ENCODE measurements around the gene MYL6. TPM values are rescaled to one million over a fixed set of nuclear protein-coding genes. Genes with fewer than 3 reads are reported as not detected.

MYL6 gene
- total and polyA plus RNA-seq, 10 of the 15 experiments (the other 5 are each of a cell fraction or from before 2014, with no cell fraction given): 1,000 to 4,116 (median 1,828) TPM

DNA sequence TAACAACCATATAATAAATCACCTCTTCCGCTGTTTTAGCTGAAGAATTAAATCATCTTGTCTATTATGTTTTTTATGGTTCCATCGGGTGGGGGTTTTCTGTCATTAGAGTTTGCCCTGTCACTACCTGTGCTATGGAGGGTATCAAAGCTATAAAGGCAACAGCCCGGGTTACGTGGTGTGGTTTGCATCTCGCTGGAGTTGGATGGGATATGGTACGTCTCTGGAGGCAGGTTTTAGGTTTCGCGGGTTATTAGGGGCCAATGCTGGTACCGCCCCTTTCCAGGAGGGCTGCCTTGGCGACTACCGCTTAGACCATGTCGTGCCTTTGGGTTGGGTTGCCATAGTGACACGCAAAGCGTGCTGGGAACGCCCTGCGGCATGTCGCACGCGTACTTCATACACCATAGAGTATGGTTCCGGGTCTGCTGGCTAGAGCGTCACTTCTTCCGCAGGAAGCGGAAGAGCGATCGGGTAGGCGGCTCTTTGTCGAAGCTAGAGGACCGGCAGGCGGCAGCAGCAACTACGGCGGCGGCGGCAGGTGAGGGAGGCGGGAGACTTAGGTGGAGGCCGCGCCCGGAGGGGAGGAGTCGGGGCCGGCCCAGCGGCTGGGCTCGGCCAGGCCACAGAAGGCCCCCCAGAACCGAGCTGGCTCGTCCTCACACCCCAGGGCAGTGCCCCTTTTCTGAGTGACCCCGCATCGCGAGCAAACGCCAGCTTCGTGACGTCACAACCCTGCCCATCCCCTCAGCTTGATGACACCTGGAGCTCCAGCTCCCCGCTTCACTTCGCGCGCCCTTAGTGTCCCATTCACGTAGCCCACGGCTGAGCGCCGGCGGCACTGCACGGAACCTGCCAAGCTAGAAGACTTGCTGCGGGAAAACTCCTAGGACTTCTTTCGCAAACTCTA is 40.1 kb upstream of the MYL6 start, which contains the start of gene ZC3H10 (continued):
- TF ChIP-seq, protein P1, sequence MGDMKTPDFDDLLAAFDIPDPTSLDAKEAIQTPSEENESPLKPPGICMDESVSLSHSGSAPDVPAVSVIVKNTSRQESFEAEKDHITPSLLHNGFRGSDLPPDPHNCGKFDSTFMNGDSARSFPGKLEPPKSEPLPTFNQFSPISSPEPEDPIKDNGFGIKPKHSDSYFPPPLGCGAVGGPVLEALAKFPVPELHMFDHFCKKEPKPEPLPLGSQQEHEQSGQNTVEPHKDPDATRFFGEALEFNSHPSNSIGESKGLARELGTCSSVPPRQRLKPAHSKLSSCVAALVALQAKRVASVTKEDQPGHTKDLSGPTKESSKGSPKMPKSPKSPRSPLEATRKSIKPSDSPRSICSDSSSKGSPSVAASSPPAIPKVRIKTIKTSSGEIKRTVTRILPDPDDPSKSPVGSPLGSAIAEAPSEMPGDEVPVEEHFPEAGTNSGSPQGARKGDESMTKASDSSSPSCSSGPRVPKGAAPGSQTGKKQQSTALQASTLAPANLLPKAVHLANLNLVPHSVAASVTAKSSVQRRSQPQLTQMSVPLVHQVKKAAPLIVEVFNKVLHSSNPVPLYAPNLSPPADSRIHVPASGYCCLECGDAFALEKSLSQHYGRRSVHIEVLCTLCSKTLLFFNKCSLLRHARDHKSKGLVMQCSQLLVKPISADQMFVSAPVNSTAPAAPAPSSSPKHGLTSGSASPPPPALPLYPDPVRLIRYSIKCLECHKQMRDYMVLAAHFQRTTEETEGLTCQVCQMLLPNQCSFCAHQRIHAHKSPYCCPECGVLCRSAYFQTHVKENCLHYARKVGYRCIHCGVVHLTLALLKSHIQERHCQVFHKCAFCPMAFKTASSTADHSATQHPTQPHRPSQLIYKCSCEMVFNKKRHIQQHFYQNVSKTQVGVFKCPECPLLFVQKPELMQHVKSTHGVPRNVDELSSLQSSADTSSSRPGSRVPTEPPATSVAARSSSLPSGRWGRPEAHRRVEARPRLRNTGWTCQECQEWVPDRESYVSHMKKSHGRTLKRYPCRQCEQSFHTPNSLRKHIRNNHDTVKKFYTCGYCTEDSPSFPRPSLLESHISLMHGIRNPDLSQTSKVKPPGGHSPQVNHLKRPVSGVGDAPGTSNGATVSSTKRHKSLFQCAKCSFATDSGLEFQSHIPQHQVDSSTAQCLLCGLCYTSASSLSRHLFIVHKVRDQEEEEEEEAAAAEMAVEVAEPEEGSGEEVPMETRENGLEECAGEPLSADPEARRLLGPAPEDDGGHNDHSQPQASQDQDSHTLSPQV (IDR thresholded peaks at IDR 0.05): no peak
- TF ChIP-seq NR2C2 (IDR thresholded peaks at IDR 0.05; ENCODE audit: borderline replicate concordance, control insufficient read depth, insufficient read length, low read depth) (peak; percentile 41), RAD51 (IDR thresholded peaks at IDR 0.05) (no peak), BACH1 (IDR thresholded peaks at IDR 0.05; ENCODE audit: borderline replicate concordance) (peak; percentile 99), BHLHE40 (IDR thresholded peaks at IDR 0.05; ENCODE audit: borderline replicate concordance in 1 of 2, low read depth in 2 of 2, low read length in 1 of 2) (peak; percentile 95 to 97), HDAC6 (IDR thresholded peaks at IDR 0.05; ENCODE audit: unreplicated experiment) (no peak), SIX5 (IDR thresholded peaks at IDR 0.05; ENCODE audit: low read depth, low read length, severe bottlenecking) (peak; percentile 60), PAX5 (IDR thresholded peaks at IDR 0.05; ENCODE audit: borderline replicate concordance, low read depth, low read length) (peak; percentile 98), YY1 (IDR thresholded peaks at IDR 0.05; ENCODE audit: low read depth, low read length) (peak; percentile 86; the same call in 1 of the 2 replicates), TBL1XR1 (IDR thresholded peaks at IDR 0.05; ENCODE audit: low read depth, low read length) (peak; percentile 84; the same call in 1 of the 2 replicates), HDAC2 (IDR thresholded peaks at IDR 0.05) (no peak)
- TF ChIP-seq, protein P2, sequence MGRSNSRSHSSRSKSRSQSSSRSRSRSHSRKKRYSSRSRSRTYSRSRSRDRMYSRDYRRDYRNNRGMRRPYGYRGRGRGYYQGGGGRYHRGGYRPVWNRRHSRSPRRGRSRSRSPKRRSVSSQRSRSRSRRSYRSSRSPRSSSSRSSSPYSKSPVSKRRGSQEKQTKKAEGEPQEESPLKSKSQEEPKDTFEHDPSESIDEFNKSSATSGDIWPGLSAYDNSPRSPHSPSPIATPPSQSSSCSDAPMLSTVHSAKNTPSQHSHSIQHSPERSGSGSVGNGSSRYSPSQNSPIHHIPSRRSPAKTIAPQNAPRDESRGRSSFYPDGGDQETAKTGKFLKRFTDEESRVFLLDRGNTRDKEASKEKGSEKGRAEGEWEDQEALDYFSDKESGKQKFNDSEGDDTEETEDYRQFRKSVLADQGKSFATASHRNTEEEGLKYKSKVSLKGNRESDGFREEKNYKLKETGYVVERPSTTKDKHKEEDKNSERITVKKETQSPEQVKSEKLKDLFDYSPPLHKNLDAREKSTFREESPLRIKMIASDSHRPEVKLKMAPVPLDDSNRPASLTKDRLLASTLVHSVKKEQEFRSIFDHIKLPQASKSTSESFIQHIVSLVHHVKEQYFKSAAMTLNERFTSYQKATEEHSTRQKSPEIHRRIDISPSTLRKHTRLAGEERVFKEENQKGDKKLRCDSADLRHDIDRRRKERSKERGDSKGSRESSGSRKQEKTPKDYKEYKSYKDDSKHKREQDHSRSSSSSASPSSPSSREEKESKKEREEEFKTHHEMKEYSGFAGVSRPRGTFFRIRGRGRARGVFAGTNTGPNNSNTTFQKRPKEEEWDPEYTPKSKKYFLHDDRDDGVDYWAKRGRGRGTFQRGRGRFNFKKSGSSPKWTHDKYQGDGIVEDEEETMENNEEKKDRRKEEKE (IDR thresholded peaks at IDR 0.05): no peak
- TF ChIP-seq, protein P3, sequence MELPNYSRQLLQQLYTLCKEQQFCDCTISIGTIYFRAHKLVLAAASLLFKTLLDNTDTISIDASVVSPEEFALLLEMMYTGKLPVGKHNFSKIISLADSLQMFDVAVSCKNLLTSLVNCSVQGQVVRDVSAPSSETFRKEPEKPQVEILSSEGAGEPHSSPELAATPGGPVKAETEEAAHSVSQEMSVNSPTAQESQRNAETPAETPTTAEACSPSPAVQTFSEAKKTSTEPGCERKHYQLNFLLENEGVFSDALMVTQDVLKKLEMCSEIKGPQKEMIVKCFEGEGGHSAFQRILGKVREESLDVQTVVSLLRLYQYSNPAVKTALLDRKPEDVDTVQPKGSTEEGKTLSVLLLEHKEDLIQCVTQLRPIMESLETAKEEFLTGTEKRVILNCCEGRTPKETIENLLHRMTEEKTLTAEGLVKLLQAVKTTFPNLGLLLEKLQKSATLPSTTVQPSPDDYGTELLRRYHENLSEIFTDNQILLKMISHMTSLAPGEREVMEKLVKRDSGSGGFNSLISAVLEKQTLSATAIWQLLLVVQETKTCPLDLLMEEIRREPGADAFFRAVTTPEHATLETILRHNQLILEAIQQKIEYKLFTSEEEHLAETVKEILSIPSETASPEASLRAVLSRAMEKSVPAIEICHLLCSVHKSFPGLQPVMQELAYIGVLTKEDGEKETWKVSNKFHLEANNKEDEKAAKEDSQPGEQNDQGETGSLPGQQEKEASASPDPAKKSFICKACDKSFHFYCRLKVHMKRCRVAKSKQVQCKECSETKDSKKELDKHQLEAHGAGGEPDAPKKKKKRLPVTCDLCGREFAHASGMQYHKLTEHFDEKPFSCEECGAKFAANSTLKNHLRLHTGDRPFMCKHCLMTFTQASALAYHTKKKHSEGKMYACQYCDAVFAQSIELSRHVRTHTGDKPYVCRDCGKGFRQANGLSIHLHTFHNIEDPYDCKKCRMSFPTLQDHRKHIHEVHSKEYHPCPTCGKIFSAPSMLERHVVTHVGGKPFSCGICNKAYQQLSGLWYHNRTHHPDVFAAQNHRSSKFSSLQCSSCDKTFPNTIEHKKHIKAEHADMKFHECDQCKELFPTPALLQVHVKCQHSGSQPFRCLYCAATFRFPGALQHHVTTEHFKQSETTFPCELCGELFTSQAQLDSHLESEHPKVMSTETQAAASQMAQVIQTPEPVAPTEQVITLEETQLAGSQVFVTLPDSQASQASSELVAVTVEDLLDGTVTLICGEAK (IDR thresholded peaks at IDR 0.05; ENCODE audit: borderline replicate concordance): peak; percentile 98
- TF ChIP-seq, protein P4, sequence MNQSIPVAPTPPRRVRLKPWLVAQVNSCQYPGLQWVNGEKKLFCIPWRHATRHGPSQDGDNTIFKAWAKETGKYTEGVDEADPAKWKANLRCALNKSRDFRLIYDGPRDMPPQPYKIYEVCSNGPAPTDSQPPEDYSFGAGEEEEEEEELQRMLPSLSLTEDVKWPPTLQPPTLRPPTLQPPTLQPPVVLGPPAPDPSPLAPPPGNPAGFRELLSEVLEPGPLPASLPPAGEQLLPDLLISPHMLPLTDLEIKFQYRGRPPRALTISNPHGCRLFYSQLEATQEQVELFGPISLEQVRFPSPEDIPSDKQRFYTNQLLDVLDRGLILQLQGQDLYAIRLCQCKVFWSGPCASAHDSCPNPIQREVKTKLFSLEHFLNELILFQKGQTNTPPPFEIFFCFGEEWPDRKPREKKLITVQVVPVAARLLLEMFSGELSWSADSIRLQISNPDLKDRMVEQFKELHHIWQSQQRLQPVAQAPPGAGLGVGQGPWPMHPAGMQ (IDR thresholded peaks at IDR 0.05; ENCODE audit: borderline replicate concordance): no peak
